ENCODE measurements around the gene WDCP.
"Not testable (repeated sequence)": the region's sequence is repeated elsewhere in the genome, so short reads cannot be mapped to it uniquely, and the experiment has no call there.

The WDCP gene

GRCh38 chr2:24021122-24021998, 25.8 kb downstream of the WDCP start:
- DNase-seq: no peak

GRCh38 chr2:24020244-24020643, 26.9 kb downstream of the WDCP start:
- DNase-seq: no peak

GRCh38 chr2:24019729-24020128, 27.5 kb downstream of the WDCP start:
- DNase-seq: no peak

- no peak for DNase-seq
These were observed 28.9 kb downstream of the WDCP start for GRCh38 chr2:24018241-24018640.

- DNase-seq: no peak
These were observed 29.5 kb downstream of the WDCP start for GRCh38 chr2:24017711-24018110.

- DNase-seq: no peak
These were observed 30.1 kb downstream of the WDCP start for GRCh38 chr2:24016853-24017703.

GRCh38 chr2:24016376-24016761, 30.8 kb downstream of the WDCP start:
- no peak for DNase-seq

GRCh38 chr2:24015562-24016375, 31.4 kb downstream of the WDCP start:
- no peak for DNase-seq

GRCh38 chr2:24014902-24015301, 32.3 kb downstream of the WDCP start:
- not testable (repeated sequence) for DNase-seq

GRCh38 chr2:24012521-24013188, 34.5 kb downstream of the WDCP start:
- no peak for DNase-seq

- DNase-seq: no peak
These were observed 35.7 kb downstream of the WDCP start for GRCh38 chr2:24011250-24012104.

- no peak for DNase-seq
These were observed 36.5 kb downstream of the WDCP start for GRCh38 chr2:24010477-24011249.

GRCh38 chr2:24009680-24010476, 37.3 kb downstream of the WDCP start, which contains the start of gene MFSD2B:
TSS of gene MFSD2B (plus strand) at chr2:24010085. CDS start at chr2:24010097, 12 bp downstream.
- DNase-seq: no peak

GRCh38 chr2:24009367-24009679, 37.9 kb downstream of the WDCP start:
- DNase-seq: no peak

GRCh38 chr2:24008672-24009366, 38.4 kb downstream of the WDCP start:
- no peak for DNase-seq

GRCh38 chr2:24007693-24008092, 39.5 kb downstream of the WDCP start:
- DNase-seq: no peak

GRCh38 chr2:23994567-23994966, 52.6 kb downstream of the WDCP start:
- no peak for DNase-seq

GRCh38 chr2:23993736-23994269, 53.4 kb downstream of the WDCP start:
- no peak for DNase-seq

GRCh38 chr2:23992931-23993330, 54.3 kb downstream of the WDCP start:
- DNase-seq: no peak

Data from amniotic stem cell (primary cell).